OCI-LY1 (cell line): Measurements from ENCODE around the gene SLC39A11.

Source experiments
- H2AFZ ChIP-seq: fragments of 200-600 bp; sonication (generic), shearing (Covaris generic); 2 replicates; pipeline ENCODE4 v1.6.0; 2014; ENCODE audit warnings: antibody characterized with exemption, mild to moderate bottlenecking, low read length
- H3F3A ChIP-seq: fragments of 200-600 bp; sonication (generic), shearing (Covaris generic); 2 replicates; pipeline ENCODE4 v1.6.0; 2014; ENCODE audit warnings: mild to moderate bottlenecking, antibody characterized with exemption, low read length, moderate library complexity; ENCODE audit not compliant: insufficient read depth
- H3K27ac ChIP-seq: fragments of 200-600 bp; sonication (generic); 2 replicates; pipeline ENCODE4 v1.5.1; 2014; ENCODE audit warnings: low read length, mixed run types, mild to moderate bottlenecking, low read depth; ENCODE audit not compliant: poor library complexity, severe bottlenecking
- H3K27me3 ChIP-seq: fragments of 200-600 bp; sonication (generic); 2 replicates; pipeline ENCODE4 v1.6.0; 2014; ENCODE audit warnings: antibody characterized with exemption, mild to moderate bottlenecking, low read length, moderate library complexity; ENCODE audit not compliant: insufficient read depth
- H3K36me3 ChIP-seq: fragments of 200-600 bp; sonication (generic); 2 replicates; pipeline ENCODE4 v1.6.1; 2014; ENCODE audit warnings: mild to moderate bottlenecking, antibody characterized with exemption, low read length, moderate library complexity, mixed read lengths; ENCODE audit not compliant: insufficient read depth
- H3K4me1 ChIP-seq: fragments of 200-600 bp; sonication (generic); 2 replicates; pipeline ENCODE4 v1.5.1; 2014; ENCODE audit warnings: mild to moderate bottlenecking, low read length, moderate library complexity; ENCODE audit not compliant: insufficient read depth, severe bottlenecking
- H3K4me2 ChIP-seq: fragments of 200-600 bp; sonication (generic), shearing (Covaris generic); 2 replicates; pipeline ENCODE4 v1.6.1; 2014; ENCODE audit warnings: low read length
- H3K4me3 ChIP-seq: fragments of 200-600 bp; sonication (generic); 2 replicates; pipeline ENCODE4 v1.5.1; 2014; ENCODE audit warnings: low read length, low read depth, mild to moderate bottlenecking, mixed read lengths; ENCODE audit not compliant: poor library complexity, severe bottlenecking
- H3K79me2 ChIP-seq: fragments of 200-600 bp; shearing (Covaris generic); 2 replicates; pipeline ENCODE4 v1.6.1; 2016; ENCODE audit warnings: mixed run types, low read length, mixed read lengths; ENCODE audit not compliant: insufficient read depth
- H3K9ac ChIP-seq: fragments of 200-600 bp; sonication (generic), shearing (Covaris generic); 2 replicates; pipeline ENCODE4 v1.6.1; 2014; ENCODE audit warnings: mild to moderate bottlenecking, low read length, mixed read lengths
- H3K9me2 ChIP-seq: fragments of 200-600 bp; sonication (generic), shearing (Covaris generic); 2 replicates; pipeline ENCODE4 v1.6.1; 2014; ENCODE audit warnings: low read depth, mild to moderate bottlenecking, low read length, mixed read lengths
- H3K9me3 ChIP-seq: fragments of 200-600 bp; shearing (Covaris generic); 2 replicates; pipeline ENCODE4 v1.6.1; 2014; ENCODE audit warnings: low read length, mixed read lengths
- H4K20me1 ChIP-seq: fragments of 200-600 bp; sonication (generic), shearing (Covaris generic); 2 replicates; pipeline ENCODE4 v1.6.0; 2016; ENCODE audit warnings: mild to moderate bottlenecking, low read length; ENCODE audit not compliant: insufficient read depth
- CTCF ChIP-seq: fragments of 200-600 bp; sonication (generic), shearing (Covaris generic); IDR thresholded peaks from 2 replicates; pipeline ENCODE4 v1.5.1; 2017; ENCODE audit warnings: mild to moderate bottlenecking, antibody characterized with exemption, low read length, moderate library complexity, mixed read lengths
- EZH2 ChIP-seq: fragments of 200-600 bp; sonication (generic), shearing (Covaris generic); IDR thresholded peaks from 2 replicates; pipeline ENCODE4 v1.8.0; 2017; ENCODE audit warnings: borderline replicate concordance, mixed run types, mild to moderate bottlenecking, antibody characterized with exemption, low read length, moderate library complexity, mixed read lengths

Gene SLC39A11

GRCh38 chr17:73022694-73023093 lies 69.8 kb downstream of the SLC39A11 start:
- H3K36me3 ChIP-seq: peaks cover 5% of the 10 kb centered on the region; the same call in 1 of the 2 replicates
- H2AFZ ChIP-seq: no peak overlapping the region
- no peak overlapping the region for H3K4me2 ChIP-seq
- H3K9me3 ChIP-seq: peaks cover 15% of the 10 kb centered on the region
- TF ChIP-seq CTCF (no peak), EZH2 (no peak)
- H3K27me3 ChIP-seq: no peaks in the 10 kb centered on the region
- no peaks in the 10 kb centered on the region for H3K79me2 ChIP-seq
- no peak overlapping the region for H3K27ac ChIP-seq
- H4K20me1 ChIP-seq: no peaks in the 10 kb centered on the region
- H3K9me2 ChIP-seq: no peaks in the 10 kb centered on the region
- no peaks in the 10 kb centered on the region for H3K4me1 ChIP-seq
- no peak overlapping the region for H3K9ac ChIP-seq
- H3K4me3 ChIP-seq: no peak overlapping the region
- H3F3A ChIP-seq: no peaks in the 10 kb centered on the region

- no peak for TF ChIP-seq CTCF
- no peak for TF ChIP-seq EZH2
- no peak overlapping the region for H3K27ac ChIP-seq
- no peaks in the 10 kb centered on the region for H3F3A ChIP-seq
- H3K27me3 ChIP-seq: no peaks in the 10 kb centered on the region
- no peak overlapping the region for H3K9ac ChIP-seq
- no peak overlapping the region for H3K4me3 ChIP-seq
- no peaks in the 10 kb centered on the region for H3K4me1 ChIP-seq
- no peaks in the 10 kb centered on the region for H3K9me2 ChIP-seq
- H3K36me3 ChIP-seq: peaks cover 5% of the 10 kb centered on the region; the same call in 1 of the 2 replicates
- no peak overlapping the region for H2AFZ ChIP-seq
- H3K9me3 ChIP-seq: peaks cover 15% of the 10 kb centered on the region
- no peaks in the 10 kb centered on the region for H3K79me2 ChIP-seq
- no peak overlapping the region for H3K4me2 ChIP-seq
- no peaks in the 10 kb centered on the region for H4K20me1 ChIP-seq
Measured at GRCh38 chr17:73021771-73022170, 70.7 kb downstream of the SLC39A11 start.

GRCh38 chr17:73020110-73020509 lies 72.4 kb downstream of the SLC39A11 start:
- Histone ChIP-seq H3F3A (no peaks in the 10 kb centered on the region), H3K9ac (no peak overlapping the region), H3K79me2 (no peaks in the 10 kb centered on the region), H3K4me3 (no peak overlapping the region), H3K27ac (no peak overlapping the region), H3K27me3 (no peaks in the 10 kb centered on the region), H4K20me1 (no peaks in the 10 kb centered on the region), H2AFZ (no peak overlapping the region), H3K4me1 (no peaks in the 10 kb centered on the region), H3K9me2 (no peaks in the 10 kb centered on the region), H3K4me2 (no peak overlapping the region), H3K36me3 (peaks cover 5% of the 10 kb centered on the region; the same call in 1 of the 2 replicates), H3K9me3 (peaks cover 15% of the 10 kb centered on the region)
- TF ChIP-seq EZH2: no peak
- no peak for TF ChIP-seq CTCF
